Activated CD4-positive, alpha-beta T cell treated with anti-CD3 and anti-CD28 coated beads, Interleukin-2, amount 50 U/mL, for 4 hours (primary cell): ENCODE results near the gene PPM1F.

ENCODE experiments used
- DNase-seq, 2 experiments: peaks; one replicate each; pipeline ENCODE4 v3.0.0-alpha.2; 2020

PPM1F gene

GRCh38 chr22:21960200-21961126, 7.8 kb upstream of the PPM1F start:
- no peak for DNase-seq

GRCh38 chr22:21959274-21960074, 6.8 kb upstream of the PPM1F start:
- DNase-seq = no peak

- DNase-seq = no peak
Observed at GRCh38 chr22:21958360-21959273, 6.0 kb upstream of the PPM1F start.

GRCh38 chr22:21951931-21952465, 650 bp downstream of the PPM1F start:
- DNase-seq = peak in 1 of 2 experiments; percentile 7

- no peak for DNase-seq
Observed at GRCh38 chr22:21951062-21951461, 1.6 kb downstream of the PPM1F start.

- DNase-seq = no peak
Observed at GRCh38 chr22:21949948-21950347, 2.7 kb downstream of the PPM1F start.

GRCh38 chr22:21949569-21949918, 3.1 kb downstream of the PPM1F start:
- no peak for DNase-seq

- no peak for DNase-seq
Observed at GRCh38 chr22:21948824-21949568, 3.7 kb downstream of the PPM1F start.

GRCh38 chr22:21948390-21948789, 4.3 kb downstream of the PPM1F start:
- DNase-seq = no peak

GRCh38 chr22:21947040-21948014, 5.3 kb downstream of the PPM1F start:
- DNase-seq = no peak

GRCh38 chr22:21946262-21946925, 6.3 kb downstream of the PPM1F start:
- no peak for DNase-seq

GRCh38 chr22:21945453-21946261, 7.0 kb downstream of the PPM1F start:
- DNase-seq = no peak

- no peak for DNase-seq
Observed at GRCh38 chr22:21944871-21945270, 7.8 kb downstream of the PPM1F start.

GRCh38 chr22:21943571-21944448, 8.8 kb downstream of the PPM1F start:
- DNase-seq = no peak

- DNase-seq = no peak
Observed at GRCh38 chr22:21942407-21943343, 10.0 kb downstream of the PPM1F start.

- no peak for DNase-seq
Observed at GRCh38 chr22:21941921-21942320, 10.7 kb downstream of the PPM1F start.

GRCh38 chr22:21940521-21940920, 12.1 kb downstream of the PPM1F start:
- DNase-seq = no peak
